GM21737 (cell line): ENCODE results near the gene PDE10A.
"Not testable (repeated sequence)": the region's sequence is repeated elsewhere in the genome, so short reads cannot be mapped to it uniquely, and the experiment has no call there.

Source experiments
- ATAC-seq: cut with Tn5 transposase; IDR thresholded peaks from one replicate; pipeline ENCODE4 v1.9.1; 2021; ENCODE audit warnings: mild to moderate bottlenecking, moderate library complexity; ENCODE audit not compliant: unreplicated experiment

The PDE10A gene

DNA sequence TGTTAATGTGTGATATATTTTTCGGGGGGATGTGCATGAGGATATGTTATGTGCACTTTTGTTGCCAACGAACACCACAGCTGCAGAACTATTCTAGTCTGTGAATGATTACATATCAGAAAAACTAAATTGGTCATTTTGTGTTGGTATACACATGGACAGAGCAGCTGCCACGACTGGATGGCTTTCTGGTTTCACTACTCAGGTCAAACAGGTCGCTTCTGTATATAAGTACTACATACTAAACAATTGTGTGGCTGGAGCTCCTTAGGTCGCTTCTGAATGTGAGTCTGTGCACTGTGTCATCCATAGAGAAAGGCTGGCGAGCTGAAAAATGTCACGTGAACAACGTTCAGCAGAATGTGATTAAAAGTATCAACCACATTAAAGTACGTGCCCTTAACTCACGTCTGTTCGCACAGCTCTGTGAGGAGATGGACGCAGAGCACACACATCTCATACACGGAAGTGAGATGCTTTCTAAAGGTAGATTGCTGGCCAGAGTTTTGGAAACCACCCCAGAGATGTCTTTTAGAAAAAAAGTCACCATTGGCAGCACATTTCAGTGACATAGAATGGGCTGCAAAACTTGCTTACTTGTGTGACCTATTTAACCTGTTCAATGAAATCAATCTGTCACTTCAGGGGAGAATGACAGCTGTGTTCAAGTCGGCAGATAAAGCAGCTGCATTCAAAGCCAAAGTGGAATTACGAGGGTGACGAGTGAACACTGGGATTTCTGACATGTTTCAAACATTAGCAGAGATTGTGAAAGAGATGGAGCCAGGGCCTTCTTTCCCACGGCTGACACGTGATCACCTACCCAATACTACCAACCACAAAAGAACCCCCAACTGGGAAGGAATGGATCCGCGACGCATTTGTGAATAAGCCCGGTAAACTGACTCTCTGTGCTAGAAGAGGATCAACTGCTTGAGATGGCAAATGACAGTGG, 176.6 kb downstream of the PDE10A start:
- ATAC-seq, result no peak

DNA sequence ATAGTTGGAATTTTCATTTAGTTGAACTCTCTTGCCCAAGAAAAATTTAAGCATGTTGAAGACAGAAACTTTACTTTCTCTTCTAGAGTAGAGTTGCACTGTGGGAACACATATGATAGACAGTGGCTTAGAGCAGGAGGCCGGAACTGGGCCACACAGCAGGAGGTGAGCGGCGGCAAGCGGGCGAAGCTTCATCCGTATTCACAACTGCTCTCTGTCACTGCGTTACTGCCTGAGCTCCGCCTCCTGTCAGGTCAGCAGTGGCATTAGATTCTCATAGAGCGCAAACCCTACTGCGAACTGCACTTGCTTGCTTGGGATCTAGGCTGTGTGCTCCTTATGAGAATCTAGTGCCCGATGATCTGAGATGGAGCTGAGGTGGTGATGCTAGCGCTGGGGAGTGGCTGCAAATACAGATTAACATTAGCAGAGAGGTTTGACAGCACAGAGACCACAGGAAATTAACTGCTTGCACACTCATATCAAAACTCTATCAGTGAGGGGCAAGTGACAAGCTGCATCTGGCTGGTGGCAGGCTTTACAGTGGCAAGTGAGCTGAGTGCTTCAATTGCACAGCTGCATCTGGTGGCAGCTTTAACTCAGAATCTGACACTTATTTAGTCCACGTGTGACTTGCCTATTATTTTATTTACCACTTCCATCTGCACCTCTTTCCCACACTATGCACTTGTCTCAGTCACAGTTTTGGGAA, 178.7 kb downstream of the PDE10A start:
- ATAC-seq, result no peak

GRCh38 chr6:165481921-165482320, 181.1 kb downstream of the PDE10A start:
- ATAC-seq, result no peak

GRCh38 chr6:165480916-165481315, 182.1 kb downstream of the PDE10A start:
- no peak for ATAC-seq

- no peak for ATAC-seq
These were observed 184.5 kb downstream of the PDE10A start for GRCh38 chr6:165478581-165478980.

DNA sequence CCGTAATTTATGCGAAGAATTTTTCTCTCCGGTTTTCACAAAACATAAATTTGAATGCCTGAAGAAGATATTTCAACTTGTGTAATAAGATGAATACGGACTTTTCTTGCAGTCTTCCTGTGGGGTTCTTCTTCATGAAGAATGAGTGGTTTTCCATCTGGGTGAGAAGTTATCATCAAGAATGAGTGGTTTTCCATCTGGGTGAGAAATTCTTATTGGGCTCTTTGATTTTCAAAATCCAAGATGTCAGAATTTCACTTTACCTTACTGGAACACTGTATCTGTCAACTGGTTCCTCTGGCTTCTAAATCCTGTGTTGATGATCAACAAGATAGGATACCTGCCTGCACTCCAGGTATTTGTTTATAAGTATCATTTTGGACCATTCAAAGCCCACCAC, 193.6 kb downstream of the PDE10A start:
- ATAC-seq, result no peak

- no peak for ATAC-seq
These were observed 194.5 kb downstream of the PDE10A start for GRCh38 chr6:165468340-165469235.

DNA sequence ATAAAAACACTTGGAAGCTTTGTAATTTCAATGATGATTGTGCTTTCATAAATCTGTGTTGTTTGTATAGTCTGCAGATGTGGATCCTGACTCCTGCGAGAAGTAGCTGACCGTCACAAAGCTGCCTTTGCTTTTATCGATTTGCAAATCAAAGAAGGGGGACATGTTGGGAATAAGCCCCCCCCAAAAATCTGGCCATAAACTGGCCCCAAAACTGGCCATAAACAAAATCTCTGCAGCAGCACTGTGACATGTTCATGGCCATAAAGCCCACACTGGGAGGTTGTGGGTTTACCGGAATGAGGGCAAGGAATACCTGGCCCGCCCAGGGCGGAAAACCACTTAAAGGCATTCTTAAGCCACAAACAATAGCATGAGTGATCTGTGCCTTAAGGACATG, 199.5 kb downstream of the PDE10A start:
- not testable (repeated sequence) for ATAC-seq

GRCh38 chr6:165459605-165460301, 203.3 kb downstream of the PDE10A start:
- ATAC-seq, result not testable (repeated sequence)

- ATAC-seq, result no peak
These were observed 204.9 kb downstream of the PDE10A start for GRCh38 chr6:165458134-165458533.

- no peak for ATAC-seq
These were observed 206.8 kb downstream of the PDE10A start for GRCh38 chr6:165456286-165456685.

DNA sequence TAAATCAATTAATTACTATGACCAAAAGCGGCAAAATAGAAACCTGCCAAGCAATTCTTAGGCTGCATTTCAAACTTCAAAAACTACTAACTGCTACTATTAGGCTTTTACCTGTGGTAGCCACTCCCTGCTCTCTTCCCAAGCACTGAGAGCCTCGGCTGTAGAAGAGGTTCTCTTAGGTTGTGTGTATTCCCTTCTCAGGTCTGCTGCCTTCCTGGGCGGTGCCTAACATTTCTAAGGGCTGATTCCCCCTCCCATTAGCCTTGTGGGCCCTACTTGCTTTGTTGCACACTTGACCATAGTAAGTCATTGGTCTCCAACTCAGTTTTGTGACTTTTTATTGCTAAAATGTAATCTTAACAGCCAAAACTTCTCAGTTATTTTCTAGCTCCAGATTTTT, 207.6 kb downstream of the PDE10A start:
- ATAC-seq, result no peak

GRCh38 chr6:165453395-165453794, 209.6 kb downstream of the PDE10A start:
- ATAC-seq, result no peak

DNA sequence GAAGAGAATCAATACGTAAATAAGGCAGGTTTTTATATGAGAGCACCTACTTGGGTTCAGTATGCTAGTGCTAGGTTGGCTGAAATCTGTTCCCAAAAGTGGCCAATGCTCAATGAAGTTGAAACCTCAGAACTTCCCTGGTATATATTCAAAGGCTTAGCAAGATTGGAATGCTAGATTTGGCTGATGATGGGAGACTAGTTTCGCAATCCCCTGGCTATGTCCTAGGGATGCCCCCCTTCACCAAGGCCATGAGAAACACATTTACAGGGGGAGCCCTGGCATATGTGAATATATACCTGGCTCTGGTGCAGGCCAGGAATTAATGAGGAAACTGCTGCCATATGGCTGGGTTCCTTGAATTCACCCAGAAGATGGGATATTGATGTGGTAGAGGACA, 211.2 kb downstream of the PDE10A start:
- no peak for ATAC-seq

DNA sequence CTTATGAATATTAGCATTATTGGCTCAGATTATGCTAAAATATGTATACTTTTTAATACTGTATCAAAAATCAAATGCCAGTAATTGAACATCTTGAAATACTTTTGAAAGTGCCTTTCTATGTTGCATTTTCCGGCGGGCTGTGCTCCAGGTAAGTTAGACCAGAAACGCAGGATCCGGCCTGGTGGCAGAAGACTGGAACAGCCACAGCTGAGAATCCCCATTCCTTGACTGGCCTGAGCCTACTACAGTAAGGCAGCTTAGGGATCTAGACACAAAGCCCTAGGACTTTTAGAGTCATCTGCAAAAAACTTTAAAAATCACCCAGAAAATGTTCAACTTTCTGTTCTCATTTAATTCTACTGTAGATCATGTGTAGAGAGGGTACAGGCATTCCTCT, 214.8 kb downstream of the PDE10A start:
- ATAC-seq, result no peak

DNA sequence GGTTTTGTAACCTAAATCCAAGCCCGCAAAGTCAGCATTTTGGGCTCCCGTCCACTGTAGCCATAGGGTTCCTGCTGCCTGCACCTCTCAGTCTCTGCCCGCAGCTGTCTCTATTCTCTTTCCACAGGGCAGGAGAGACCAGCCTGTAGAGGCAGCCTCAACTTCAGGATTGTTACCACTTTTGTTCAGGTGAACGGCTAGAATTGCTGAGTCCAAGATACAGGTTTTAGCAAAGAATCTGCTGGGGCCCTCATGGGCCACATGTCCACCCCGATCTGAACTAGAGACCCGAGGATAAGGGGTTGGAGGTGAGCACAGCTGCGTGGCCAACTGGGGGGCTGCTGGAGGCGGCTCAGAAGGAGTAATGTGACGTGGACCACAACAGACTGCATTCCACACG, 215.9 kb downstream of the PDE10A start:
- no peak for ATAC-seq

- no peak for ATAC-seq
These were observed 216.7 kb downstream of the PDE10A start for GRCh38 chr6:165446331-165446730.

DNA sequence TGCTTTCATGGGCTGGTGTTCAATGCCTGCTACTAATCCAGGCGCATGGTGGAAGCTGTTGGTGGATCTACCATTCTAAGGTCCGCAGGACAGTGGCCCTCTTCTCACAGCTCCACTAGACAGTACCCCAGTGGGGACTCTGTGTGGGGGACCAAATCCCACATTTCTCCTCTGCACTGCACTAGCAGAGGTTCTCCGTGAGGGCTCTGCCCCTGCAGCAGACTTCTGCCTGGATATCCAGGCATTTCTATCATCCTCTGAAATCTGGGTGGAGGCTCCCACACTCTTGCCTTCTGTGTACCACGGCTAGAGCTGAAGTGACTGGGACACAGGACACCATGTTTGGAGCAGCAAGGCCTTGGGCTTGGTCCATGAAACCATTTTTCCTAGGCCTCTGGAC, 219.6 kb downstream of the PDE10A start:
- ATAC-seq, result no peak

DNA sequence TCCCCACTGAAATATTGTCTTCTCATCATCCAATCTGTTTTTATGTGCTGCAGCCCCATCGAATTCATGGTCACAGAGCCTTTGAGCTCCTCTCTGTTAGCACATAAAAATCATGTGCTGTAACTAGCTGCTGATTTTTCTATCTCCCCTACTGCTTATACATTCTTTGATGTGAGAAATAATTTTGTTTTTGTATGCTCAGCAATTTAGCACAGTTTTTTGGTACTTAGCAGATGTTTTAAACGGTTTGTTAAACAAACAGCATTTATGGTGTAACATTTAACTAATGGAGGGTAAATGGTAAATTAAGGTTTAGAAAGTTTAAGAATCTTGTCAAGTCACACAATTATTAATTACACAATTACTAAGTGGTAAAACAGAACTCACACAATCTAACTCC, 221.9 kb downstream of the PDE10A start:
- ATAC-seq, result no peak

DNA sequence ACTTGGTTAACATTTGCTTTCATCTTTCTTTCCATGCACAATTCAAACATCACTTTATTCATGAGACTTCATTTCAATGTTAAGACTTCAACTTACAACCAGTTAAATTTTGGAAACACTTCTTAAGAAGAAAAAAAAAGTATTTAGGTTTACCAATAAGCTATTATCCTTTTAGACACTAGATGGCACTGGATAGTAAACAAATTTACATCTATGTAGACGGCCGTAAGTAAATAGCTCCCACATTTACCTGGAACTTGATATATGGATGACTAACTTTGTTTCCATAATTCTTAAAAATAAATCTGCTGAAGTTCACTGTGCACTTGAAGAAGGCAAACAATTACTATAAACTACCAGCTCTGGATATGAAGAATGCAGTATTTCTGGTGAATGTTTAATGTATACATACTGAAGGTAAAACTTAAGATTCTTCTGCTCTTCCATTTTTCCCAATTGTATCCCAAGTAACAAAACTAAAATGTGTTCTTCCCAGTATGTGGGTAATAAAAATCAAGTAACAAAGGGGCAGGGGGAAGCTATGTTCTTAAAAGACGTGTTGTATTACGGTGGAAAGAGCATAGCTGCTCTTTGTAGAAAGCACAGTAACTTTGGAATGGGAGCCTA, 223.0 kb downstream of the PDE10A start:
- ATAC-seq, result no peak
